Measurements from ENCODE around the gene RNF144A.

RNF144A gene

GRCh38 chr2:6923319-6923718 lies 6.1 kb downstream of the RNF144A start:
- no peak for DNase-seq (ENCODE audit: low spot score)
- no peak for TF ChIP-seq CTCF (IDR thresholded peaks at IDR 0.05; ENCODE audit: extremely low read depth, missing control alignments)

GRCh38 chr2:6924101-6924923 lies 7.1 kb downstream of the RNF144A start:
- no peak for TF ChIP-seq CTCF (IDR thresholded peaks at IDR 0.05; ENCODE audit: extremely low read depth, missing control alignments)
- no peak for DNase-seq (ENCODE audit: low spot score)

DNA sequence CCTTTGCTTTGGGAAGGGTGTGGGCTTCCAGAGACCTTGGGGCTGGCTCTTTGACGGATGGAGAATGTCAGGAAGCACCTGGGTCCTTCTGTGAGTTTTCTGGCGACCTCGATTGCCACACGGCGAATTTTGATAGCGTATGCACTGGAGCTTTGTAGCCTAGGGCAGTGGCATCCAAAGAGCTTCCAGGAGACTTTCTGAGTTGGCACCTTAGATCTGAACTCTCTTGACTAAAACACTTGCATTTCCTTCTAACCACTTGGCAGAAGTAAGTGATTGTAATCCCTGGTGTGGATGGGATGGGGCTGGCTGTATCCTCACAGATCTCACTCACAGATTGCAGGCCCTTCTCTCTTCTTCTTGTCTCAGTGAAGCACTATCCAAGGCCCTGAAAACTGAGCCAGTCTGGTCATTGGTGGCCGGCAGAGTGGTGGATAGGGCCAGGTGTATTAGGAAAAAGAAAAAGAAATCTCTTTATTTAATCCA lies 7.8 kb downstream of the RNF144A start:
- no peak for DNase-seq (ENCODE audit: low spot score)
- TF ChIP-seq CTCF (IDR thresholded peaks at IDR 0.05; ENCODE audit: extremely low read depth, missing control alignments) = no peak

GRCh38 chr2:6926071-6926732 lies 9.0 kb downstream of the RNF144A start:
- no peak for TF ChIP-seq CTCF (IDR thresholded peaks at IDR 0.05; ENCODE audit: extremely low read depth, missing control alignments)
- DNase-seq (ENCODE audit: low spot score) = no peak

DNA sequence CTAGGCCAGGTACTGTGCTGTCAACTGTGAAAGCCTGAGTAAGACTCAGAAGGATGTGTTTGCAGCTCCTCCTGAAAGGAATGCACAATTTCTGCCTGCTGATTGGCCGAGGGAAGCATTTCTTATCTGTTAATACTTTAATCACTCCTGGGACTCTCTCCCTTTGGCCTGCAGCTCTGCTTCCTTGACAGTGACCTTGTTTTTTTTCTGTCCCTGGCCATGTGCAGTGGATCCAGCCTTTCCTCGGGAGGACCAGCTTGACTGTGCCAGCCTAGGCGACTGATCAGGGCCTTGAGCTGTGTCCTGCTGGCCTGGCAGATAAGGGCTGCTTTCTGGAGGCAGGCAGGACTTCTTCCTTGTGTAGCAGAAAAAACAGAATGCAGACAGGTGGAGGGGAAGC lies 10.0 kb downstream of the RNF144A start:
- no peak for TF ChIP-seq CTCF (IDR thresholded peaks at IDR 0.05; ENCODE audit: extremely low read depth, missing control alignments)
- no peak for DNase-seq (ENCODE audit: low spot score)

- no peak for DNase-seq (ENCODE audit: low spot score)
- TF ChIP-seq CTCF (IDR thresholded peaks at IDR 0.05; ENCODE audit: extremely low read depth, missing control alignments) = no peak
These were observed 10.5 kb downstream of the RNF144A start for GRCh38 chr2:6927753-6928152.

- no peak for DNase-seq (ENCODE audit: low spot score)
- no peak for TF ChIP-seq CTCF (IDR thresholded peaks at IDR 0.05; ENCODE audit: extremely low read depth, missing control alignments)
These were observed 11.2 kb downstream of the RNF144A start for GRCh38 chr2:6928452-6928851.

All from GM20000 (cell line).